GM12878 (cell line): ENCODE measurements around the gene ZFP36. TPM values are rescaled to one million over a fixed set of nuclear protein-coding genes. Genes with fewer than 3 reads are reported as not detected.

ENCODE experiments used
- ATF7 ChIP-seq: fragments of 450-650 bp; IDR thresholded peaks from 2 replicates; pipeline ENCODE4 v1.6.1; 2016; ENCODE audit warnings: low read depth, mild to moderate bottlenecking
- CBX5 ChIP-seq: sonication (generic); IDR thresholded peaks from 2 replicates; pipeline ENCODE4 v1.6.1; 2016; ENCODE audit warnings: low read depth, moderate library complexity, mild to moderate bottlenecking, inconsistent platforms
- EED ChIP-seq: sonication (generic); IDR thresholded peaks from 2 replicates; pipeline ENCODE4 v1.6.1; 2016; ENCODE audit warnings: antibody characterized with exemption, low read depth
- EZH2 ChIP-seq: IDR thresholded peaks from 2 replicates; pipeline ENCODE4 v1.6.1; 2012; ENCODE audit warnings: low read depth, mild to moderate bottlenecking, control low read depth, inconsistent platforms, low read length, borderline replicate concordance; ENCODE audit not compliant: control insufficient read depth
- IRF4 ChIP-seq: IDR thresholded peaks from 2 replicates; pipeline ENCODE4 v1.6.1; 2011; ENCODE audit warnings: low read depth, low read length
- JUNB ChIP-seq: IDR thresholded peaks from 2 replicates; pipeline ENCODE4 v1.6.1; 2016; ENCODE audit warnings: antibody characterized with exemption, mild to moderate bottlenecking
- KDM1A ChIP-seq: fragments of 200-600 bp; sonication (generic); IDR thresholded peaks from 2 replicates; pipeline ENCODE4 v1.6.1; 2016; ENCODE audit warnings: borderline replicate concordance
- MTA2 ChIP-seq: fragments of 450-650 bp; IDR thresholded peaks from 2 replicates; pipeline ENCODE4 v1.6.1; 2016; ENCODE audit warnings: low read depth, mild to moderate bottlenecking, moderate library complexity
- MTA3 ChIP-seq: IDR thresholded peaks from 2 replicates; pipeline ENCODE4 v1.6.1; 2012; ENCODE audit warnings: low read length, inconsistent platforms, borderline replicate concordance
- MYB ChIP-seq: fragments of 150-350 bp; IDR thresholded peaks from 2 replicates; pipeline ENCODE4 v1.6.1; 2014; ENCODE audit warnings: mild to moderate bottlenecking, low read depth, low read length, borderline replicate concordance
- NR2C2 ChIP-seq: IDR thresholded peaks from 2 replicates; pipeline ENCODE4 v1.6.1; 2011; ENCODE audit warnings: borderline replicate concordance, low read depth; ENCODE audit not compliant: control insufficient read depth, insufficient read length
- PRDM15 ChIP-seq: fragments of 450-650 bp; formaldehyde crosslinking; IDR thresholded peaks from 2 replicates; pipeline ENCODE4 v1.4.0; 2020; ENCODE audit warnings: mild to moderate bottlenecking, moderate library complexity
- SMAD1 ChIP-seq: fragments of 450-650 bp; IDR thresholded peaks from 2 replicates; pipeline ENCODE4 v1.6.1; 2018; ENCODE audit warnings: mild to moderate bottlenecking, low read depth; ENCODE audit not compliant: partially characterized antibody
- SRF ChIP-seq, 2 experiments: IDR thresholded peaks; 2 replicates each; pipeline ENCODE4 v1.6.1; 2011; ENCODE audit warnings: low read depth in 2 of 2, low read length in 2 of 2, mild to moderate bottlenecking in 1 of 2, moderate library complexity in 1 of 2
- TAF1 ChIP-seq: IDR thresholded peaks from 2 replicates; pipeline ENCODE4 v1.6.1; 2011; ENCODE audit warnings: mild to moderate bottlenecking, low read depth, low read length, borderline replicate concordance
- TCF12 ChIP-seq: IDR thresholded peaks from 2 replicates; pipeline ENCODE4 v1.6.1; 2011; ENCODE audit warnings: low read depth, mild to moderate bottlenecking, low read length
- TCF3 ChIP-seq: IDR thresholded peaks from 2 replicates; pipeline ENCODE4 v1.6.1; 2012; ENCODE audit warnings: low read depth, mild to moderate bottlenecking, low read length, borderline replicate concordance; ENCODE audit not compliant: insufficient read depth
- USF1 ChIP-seq: IDR thresholded peaks from 2 replicates; pipeline ENCODE4 v1.6.1; 2011; ENCODE audit warnings: borderline replicate concordance, low read depth, mild to moderate bottlenecking, moderate library complexity, mixed read lengths, low read length; ENCODE audit not compliant: insufficient read depth; ENCODE audit errors: extremely low read length
- USF2 ChIP-seq: IDR thresholded peaks from 2 replicates; pipeline ENCODE4 v1.6.1; 2011; ENCODE audit warnings: low read depth, low read length, improper control_type of control experiment, borderline replicate concordance
- ZBTB33 ChIP-seq: fragments of 450-650 bp; IDR thresholded peaks from 2 replicates; pipeline ENCODE4 v1.6.1; 2017; ENCODE audit warnings: mild to moderate bottlenecking
- ZNF622 ChIP-seq: fragments of 450-650 bp; IDR thresholded peaks from 2 replicates; pipeline ENCODE4 v1.6.1; 2017; ENCODE audit warnings: mild to moderate bottlenecking, inconsistent platforms
- ZSCAN29 ChIP-seq: fragments of 450-650 bp; IDR thresholded peaks from 2 replicates; pipeline ENCODE4 v1.6.1; 2017; ENCODE audit warnings: mild to moderate bottlenecking, moderate library complexity
- polyA plus RNA-seq, 11 experiments: library from polyadenylated mRNA; depleted of rRNA in 4 of 11; unstranded in 6 of 11; stranded (reverse) in 5 of 11; fragments of >200 nt; fragmentation: Nextera tagmentation in 4 of 11; fragmentation: Illumina TruSeq in 1 of 11; extraction: Ambion mirVana in 4 of 11; extraction: Trizol in 1 of 11; gene quantifications; 1 replicate in 1 of 11; 2 replicates in 10 of 11; pipeline versions ENCODE4 v1.2.1 to v1.2.3, GENCODE V29; 2011 to 2016; ENCODE audit warnings: inconsistent platforms in 2 of 11, missing spikeins in 2 of 11, low read depth in 1 of 11
- total RNA-seq, 4 experiments: library from RNA; depleted of rRNA in 3 of 4; stranded (reverse); fragments of >200 nt in 3 of 4; fragmentation: Illumina TruSeq in 1 of 4; extraction: Trizol in 1 of 4; gene quantifications; 2 replicates each; pipeline versions ENCODE4 v1.2.1 to v1.2.3, GENCODE V29; 2013 to 2021

Gene ZFP36
- total and polyA plus RNA-seq, 10 of the 15 experiments (the other 5 are each of a cell fraction or from before 2014, with no cell fraction given) = 5.3 to 55.0 (median 18.1) TPM

- TF ChIP-seq PRDM15 (CRISPR knock-in tag) (no peak; the same call in 1 of the 2 replicates), SRF (IDR thresholded peaks at IDR 0.05; ENCODE audit: low read depth in 2 of 2, low read length in 2 of 2) (no peak), TAF1 (no peak), NR2C2 (no peak), CBX5 (no peak), EZH2 (no peak), EED (0 out of 2 replicates have a peak, but pooled peaks have one; percentile 12), MTA2 (no peak), ZNF622 (no peak), ATF7 (peak; percentile 99), IRF4 (no peak), MYB (peak; percentile 55; the same call in 1 of the 2 replicates), USF1 (no peak), TCF12 (no peak), KDM1A (no peak), ZBTB33 (no peak), MTA3 (no peak), ZSCAN29 (0 out of 2 replicates have a peak, but pooled peaks have one; percentile 35), USF2 (no peak), SMAD1 (peak; percentile 73), JUNB (no peak), TCF3 (0 out of 2 replicates have a peak, but pooled peaks have one; percentile 30)
These were observed 2.8 kb downstream of the ZFP36 start (continued) for GRCh38 chr19:39409208-39410016.
